NCI-H128 (cell line): Measurements from ENCODE around the gene ELOVL6.

Source experiments
- DNase-seq: peaks from one replicate; lab custom pipeline; 2025; ENCODE audit not compliant: unreplicated experiment; lab: John Stamatoyannopoulos, UW

The ELOVL6 gene

DNA sequence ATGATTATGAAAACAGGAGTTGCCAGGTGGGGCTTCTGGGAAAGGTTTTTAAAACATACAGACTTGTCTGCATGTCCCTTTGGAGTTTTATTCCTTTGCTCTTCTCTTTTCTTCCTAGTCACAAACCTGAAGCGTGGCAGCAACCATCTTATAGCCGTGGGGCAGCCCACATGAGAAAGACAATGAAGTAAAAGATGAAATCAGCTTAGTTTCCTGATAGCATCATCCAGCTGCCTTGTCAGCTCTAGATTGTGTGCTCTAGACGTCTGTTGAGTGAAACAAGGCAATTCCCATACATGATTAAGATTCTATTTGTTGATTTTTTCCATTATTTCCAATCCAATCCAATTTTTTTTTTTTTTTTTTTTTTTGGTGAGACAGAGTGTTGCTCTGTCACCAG, 68.9 kb downstream of the ELOVL6 start:
- DNase-seq, result no peak

- no peak for DNase-seq
These were observed 69.9 kb downstream of the ELOVL6 start for GRCh38 chr4:110128472-110128919.

DNA sequence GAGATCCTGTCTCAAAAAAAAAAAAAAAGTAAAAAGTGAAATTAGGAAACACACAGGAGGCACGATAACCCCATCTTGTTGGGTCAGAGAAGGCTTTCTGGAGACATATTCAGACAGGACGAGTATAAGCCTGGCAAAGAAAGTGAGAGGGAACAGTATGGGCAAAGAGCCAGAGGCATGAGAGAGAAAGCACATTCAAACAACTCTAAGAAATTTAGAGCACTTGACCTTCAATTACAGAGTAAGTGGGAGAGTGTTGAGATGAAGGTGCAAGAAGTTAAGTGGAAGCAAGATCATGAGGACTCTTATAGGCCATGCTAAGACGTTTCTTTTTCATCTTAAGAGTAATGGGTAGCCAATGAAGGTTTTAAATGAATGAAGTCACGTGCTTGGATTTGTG, 70.4 kb downstream of the ELOVL6 start:
- no peak for DNase-seq

DNA sequence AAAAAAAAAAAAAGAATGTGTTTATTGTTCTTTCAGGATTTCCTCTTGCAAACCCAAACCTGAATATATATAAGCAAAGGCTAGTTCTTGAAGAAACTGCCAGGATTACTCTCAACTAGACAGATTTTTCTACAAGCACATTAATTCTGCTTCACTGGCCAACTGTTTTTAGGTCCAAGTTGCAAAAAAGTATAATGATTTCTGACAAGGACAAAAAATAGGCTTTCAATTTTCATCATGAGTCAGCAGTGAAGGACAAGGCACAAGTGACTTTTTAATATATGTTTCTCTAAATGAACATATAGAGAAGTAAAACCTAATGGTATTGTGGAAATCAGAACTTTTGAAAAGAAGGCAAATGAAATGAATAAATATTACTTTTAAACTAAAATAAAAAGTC, 73.7 kb downstream of the ELOVL6 start:
- DNase-seq, result no peak

DNA sequence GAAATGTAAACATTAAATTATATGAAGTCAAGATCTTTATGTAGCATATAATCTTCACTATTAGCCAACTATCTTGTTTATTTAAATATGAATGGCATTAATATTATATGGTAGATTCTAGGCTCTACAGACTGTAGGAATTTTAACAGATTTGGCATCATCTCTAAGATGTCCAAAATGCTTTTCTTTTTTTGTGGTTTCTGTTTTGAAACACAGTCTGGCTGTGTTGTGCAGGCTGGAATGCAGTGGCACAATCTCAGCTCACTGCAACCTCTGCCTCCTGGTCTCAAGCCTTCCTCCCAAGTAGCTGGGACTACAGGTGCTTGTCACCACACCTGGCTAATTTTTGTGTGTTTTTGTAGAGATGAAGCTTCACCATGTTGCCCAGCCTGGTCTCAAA, 76.2 kb downstream of the ELOVL6 start:
- DNase-seq, result no peak

- DNase-seq, result no peak
These were observed 77.9 kb downstream of the ELOVL6 start for GRCh38 chr4:110120506-110120905.

GRCh38 chr4:110119880-110120279, 78.5 kb downstream of the ELOVL6 start:
- DNase-seq, result no peak

- no peak for DNase-seq
These were observed 79.1 kb downstream of the ELOVL6 start for GRCh38 chr4:110119337-110119736.

GRCh38 chr4:110112056-110112455, 86.4 kb downstream of the ELOVL6 start:
- DNase-seq, result no peak

- no peak for DNase-seq
These were observed 89.0 kb downstream of the ELOVL6 start for GRCh38 chr4:110109455-110109854.

- no peak for DNase-seq
These were observed 89.5 kb downstream of the ELOVL6 start for GRCh38 chr4:110108960-110109359.

GRCh38 chr4:110108422-110108821, 90.0 kb downstream of the ELOVL6 start:
- DNase-seq, result no peak

- no peak for DNase-seq
These were observed 90.5 kb downstream of the ELOVL6 start for GRCh38 chr4:110107866-110108265.

DNA sequence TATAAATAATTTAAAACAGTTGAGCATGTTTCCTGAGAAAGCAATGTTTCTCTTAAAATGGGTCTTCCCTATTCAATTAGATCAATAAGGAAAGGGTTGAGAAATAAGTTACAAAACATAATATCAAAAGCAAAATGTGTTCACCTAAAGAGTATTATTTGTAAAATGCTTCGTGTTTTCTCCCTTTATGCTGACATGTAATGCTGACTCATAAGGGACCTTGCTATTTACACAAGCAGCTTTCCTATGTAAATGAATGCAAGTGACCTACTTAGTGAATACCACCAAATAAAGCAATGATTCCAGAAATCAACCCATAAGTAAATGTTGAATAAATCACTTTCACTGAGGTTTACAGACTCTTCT, 91.5 kb downstream of the ELOVL6 start:
- no peak for DNase-seq

- DNase-seq, result no peak
These were observed 93.8 kb downstream of the ELOVL6 start for GRCh38 chr4:110104661-110105060.

DNA sequence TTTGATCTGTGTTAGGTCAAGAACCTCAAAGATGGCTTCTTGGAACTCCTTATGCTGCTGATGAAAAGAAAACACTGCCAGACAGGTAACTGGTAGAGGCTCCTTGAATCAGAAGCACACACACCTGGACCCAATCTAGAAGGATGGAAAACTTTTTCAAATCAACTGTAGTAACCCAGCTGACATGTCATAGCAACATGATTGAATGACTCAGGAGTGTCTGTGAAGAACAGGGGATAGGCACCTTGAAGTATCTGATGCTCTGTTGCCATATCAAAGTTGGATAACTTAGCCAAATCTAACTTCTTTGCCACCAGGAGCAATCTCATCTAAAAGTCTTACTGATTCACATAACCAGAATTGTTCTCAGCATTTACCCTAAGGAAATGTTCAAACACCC, 98.8 kb downstream of the ELOVL6 start:
- DNase-seq, result no peak

DNA sequence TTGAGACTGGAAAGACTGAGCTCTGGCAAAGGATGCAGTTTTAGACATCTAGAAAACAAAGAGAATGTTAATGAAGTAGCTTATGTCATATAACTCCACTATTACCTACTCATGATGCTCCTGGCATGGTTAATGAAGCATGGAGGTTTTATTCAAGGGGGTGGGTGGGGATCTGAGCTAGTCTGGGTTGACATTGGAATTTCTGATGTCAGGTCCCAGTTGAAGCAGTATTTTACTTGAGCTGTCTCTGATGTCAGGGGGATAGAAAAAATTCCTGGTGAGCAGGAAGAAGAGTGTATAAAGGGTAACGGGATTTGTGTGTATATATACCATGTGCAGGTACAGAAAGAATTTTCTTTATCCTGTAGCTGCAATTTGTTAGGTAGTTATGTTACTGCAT, 102.0 kb downstream of the ELOVL6 start:
- no peak for DNase-seq

- no peak for DNase-seq
These were observed 105.8 kb downstream of the ELOVL6 start for GRCh38 chr4:110092646-110093045.

- DNase-seq, result no peak
These were observed 106.8 kb downstream of the ELOVL6 start for GRCh38 chr4:110091434-110092140.

GRCh38 chr4:110088670-110089069, 109.7 kb downstream of the ELOVL6 start:
- DNase-seq, result no peak

GRCh38 chr4:110087070-110087708, 111.2 kb downstream of the ELOVL6 start:
- DNase-seq, result no peak

- no peak for DNase-seq
These were observed 113.3 kb downstream of the ELOVL6 start for GRCh38 chr4:110085131-110085530.

- no peak for DNase-seq
These were observed 114.3 kb downstream of the ELOVL6 start for GRCh38 chr4:110084154-110084553.
